HEK293 (cell line): ENCODE results near the gene KANSL1.
A peak's percentile ranks its signal among the peaks of the same experiment; 100 is the strongest.

ENCODE experiments used
- CTCF ChIA-PET: fragments of 350-600 bp; formaldehyde crosslinking; extraction: SDS; loops from one replicate; lab custom pipeline; 2021; ENCODE audit warnings: antibody characterized with exemption; lab: Yijun Ruan, JAX
- POLR2A ChIA-PET: fragments of 300-600 bp; formaldehyde crosslinking; extraction: SDS; loops from one replicate; lab custom pipeline; 2020; ENCODE audit warnings: antibody characterized with exemption, inconsistent platforms; lab: Yijun Ruan, JAX
- H3K27ac ChIP-seq: fragments of 200-500 bp; sonication (Bioruptor generic); 2 replicates; pipeline ENCODE4 v1.5.1; 2014; ENCODE audit warnings: low read depth, low read length, control low read depth, inconsistent platforms; ENCODE audit errors: extremely low read depth
- H3K36me3 ChIP-seq, 2 experiments: fragments of 200-500 bp in 1 of 2; sonication (Bioruptor generic) in 1 of 2; 1 replicate in 1 of 2; 2 replicates in 1 of 2; pipeline ENCODE4 v1.5.1; 2014 to 2017; ENCODE audit warnings: inconsistent platforms in 2 of 2, low read length in 2 of 2; ENCODE audit not compliant: control insufficient read depth in 2 of 2, insufficient read depth in 1 of 2
- H3K4me1 ChIP-seq: fragments of 200-500 bp; sonication (Bioruptor generic); 2 replicates; pipeline ENCODE4 v1.5.1; 2014; ENCODE audit warnings: mild to moderate bottlenecking, low read length, inconsistent platforms; ENCODE audit not compliant: control insufficient read depth, insufficient read depth
- H3K4me3 ChIP-seq: 2 replicates; pipeline ENCODE4 v1.5.1; 2011; ENCODE audit warnings: low read depth, mild to moderate bottlenecking, control low read depth, low read length, moderate library complexity
- H3K9me3 ChIP-seq: fragments of 200-500 bp; sonication (Bioruptor generic); 2 replicates; pipeline ENCODE4 v1.5.1; 2014; ENCODE audit warnings: low read depth, low read length, inconsistent platforms; ENCODE audit not compliant: control insufficient read depth, insufficient read depth
- IKZF3 ChIP-seq: fragments of 450-650 bp; IDR thresholded peaks from 2 replicates; pipeline ENCODE4 v1.5.0; 2018; ENCODE audit warnings: missing biosample characterization, mild to moderate bottlenecking, missing genetic modification characterization, moderate library complexity
- MZF1 ChIP-seq: fragments of 450-650 bp; formaldehyde crosslinking; IDR thresholded peaks from 2 replicates; pipeline ENCODE4 v1.5.1; 2017; ENCODE audit warnings: missing biosample characterization, missing genetic modification characterization, borderline replicate concordance
- SCRT1 ChIP-seq: fragments of 450-650 bp; formaldehyde crosslinking; IDR thresholded peaks from 2 replicates; pipeline ENCODE4 v1.5.1; 2016; ENCODE audit warnings: missing biosample characterization, missing genetic modification characterization, borderline replicate concordance
- SP3 ChIP-seq: fragments of 450-650 bp; formaldehyde crosslinking; IDR thresholded peaks from 2 replicates; pipeline ENCODE4 v1.5.1; 2016; ENCODE audit warnings: missing biosample characterization, missing genetic modification characterization
- ZBTB17 ChIP-seq: fragments of 450-650 bp; formaldehyde crosslinking; IDR thresholded peaks from 2 replicates; pipeline ENCODE4 v1.5.1; 2016; ENCODE audit warnings: missing biosample characterization, missing genetic modification characterization
- ZBTB20 ChIP-seq: fragments of 450-650 bp; formaldehyde crosslinking; IDR thresholded peaks from 2 replicates; pipeline ENCODE4 v1.5.1; 2016; ENCODE audit warnings: missing biosample characterization, missing genetic modification characterization
- ZBTB7A ChIP-seq: fragments of 450-650 bp; formaldehyde crosslinking; IDR thresholded peaks from 2 replicates; pipeline ENCODE4 v1.5.1; 2016; ENCODE audit warnings: low read depth, missing biosample characterization, missing genetic modification characterization
- ZFHX2 ChIP-seq: fragments of 450-650 bp; formaldehyde crosslinking; conservative IDR thresholded peaks from 2 replicates; pipeline ENCODE4 v1.5.1; 2016; ENCODE audit warnings: missing biosample characterization, missing genetic modification characterization
- ZNF112 ChIP-seq: fragments of 450-650 bp; formaldehyde crosslinking; IDR thresholded peaks from 2 replicates; pipeline ENCODE4 v1.5.0; 2017; ENCODE audit warnings: missing biosample characterization, missing genetic modification characterization
- ZNF23 ChIP-seq: fragments of 450-650 bp; formaldehyde crosslinking; IDR thresholded peaks from 2 replicates; pipeline ENCODE4 v1.5.1; 2016; ENCODE audit warnings: missing biosample characterization, missing genetic modification characterization, borderline replicate concordance
- ZNF274 ChIP-seq, 2 experiments: fragments of 200-500 bp in 1 of 2; fragments of 450-650 bp in 1 of 2; sonication (Bioruptor generic) in 1 of 2; formaldehyde crosslinking in 1 of 2; IDR thresholded peaks; 2 replicates each; pipeline versions ENCODE4 v1.5.1 to v1.6.1; 2014 to 2016; ENCODE audit warnings: borderline replicate concordance in 1 of 2, inconsistent platforms in 1 of 2, low read length in 1 of 2, missing biosample characterization in 1 of 2, missing genetic modification characterization in 1 of 2
- ZNF311 ChIP-seq: fragments of 450-650 bp; formaldehyde crosslinking; IDR thresholded peaks from 2 replicates; pipeline ENCODE4 v1.5.1; 2017; ENCODE audit warnings: missing biosample characterization, missing genetic modification characterization, borderline replicate concordance
- ZNF529 ChIP-seq: fragments of 450-650 bp; formaldehyde crosslinking; IDR thresholded peaks from 2 replicates; pipeline ENCODE4 v1.5.1; 2017; ENCODE audit warnings: missing genetic modification characterization, missing biosample characterization; ENCODE audit not compliant: insufficient replicate concordance
- ZNF610 ChIP-seq: fragments of 450-650 bp; formaldehyde crosslinking; IDR thresholded peaks from 2 replicates; pipeline ENCODE4 v1.5.1; 2016; ENCODE audit warnings: missing biosample characterization, missing genetic modification characterization, borderline replicate concordance
- ZNF626 ChIP-seq: fragments of 450-650 bp; sonication (Bioruptor Pico); formaldehyde crosslinking; IDR thresholded peaks from 2 replicates; pipeline ENCODE4 v1.5.1; 2018; ENCODE audit warnings: missing biosample characterization, missing genetic modification characterization, inconsistent platforms
- ZNF639 ChIP-seq: fragments of 450-650 bp; formaldehyde crosslinking; IDR thresholded peaks from 2 replicates; pipeline ENCODE4 v1.5.1; 2016; ENCODE audit warnings: missing biosample characterization, missing genetic modification characterization
- TF ChIP-seq, protein P1 (sequence below): fragments of 450-650 bp; formaldehyde crosslinking; conservative IDR thresholded peaks from 2 replicates; pipeline ENCODE4 v1.5.1; 2016; ENCODE audit warnings: low read depth, missing biosample characterization, missing genetic modification characterization
- TF ChIP-seq, protein P2 (sequence below): fragments of 450-650 bp; formaldehyde crosslinking; IDR thresholded peaks from 2 replicates; pipeline ENCODE4 v1.5.1; 2016; ENCODE audit warnings: missing biosample characterization, missing genetic modification characterization

The KANSL1 gene

DNA sequence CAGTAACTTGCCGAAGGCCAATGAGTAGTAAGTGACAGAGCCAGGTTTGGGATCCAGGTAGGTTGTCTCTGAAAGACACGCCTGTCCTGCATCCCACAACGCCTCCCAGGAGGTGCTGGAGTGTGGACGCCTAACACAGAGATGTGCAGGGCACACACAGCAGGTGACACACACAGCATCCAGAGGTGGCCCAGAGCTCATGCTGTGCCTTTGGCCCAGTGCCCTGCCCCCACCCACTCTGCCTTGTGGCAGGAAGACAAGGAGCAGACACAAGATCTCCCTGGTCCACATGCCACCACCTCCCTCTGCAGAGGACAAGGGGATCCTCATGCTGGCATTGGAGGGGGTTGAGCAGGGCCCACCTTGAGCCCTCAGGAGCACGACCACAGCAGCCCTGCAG lies 208.9 kb downstream of the KANSL1 start (continued):
- TF ChIP-seq, protein P1, sequence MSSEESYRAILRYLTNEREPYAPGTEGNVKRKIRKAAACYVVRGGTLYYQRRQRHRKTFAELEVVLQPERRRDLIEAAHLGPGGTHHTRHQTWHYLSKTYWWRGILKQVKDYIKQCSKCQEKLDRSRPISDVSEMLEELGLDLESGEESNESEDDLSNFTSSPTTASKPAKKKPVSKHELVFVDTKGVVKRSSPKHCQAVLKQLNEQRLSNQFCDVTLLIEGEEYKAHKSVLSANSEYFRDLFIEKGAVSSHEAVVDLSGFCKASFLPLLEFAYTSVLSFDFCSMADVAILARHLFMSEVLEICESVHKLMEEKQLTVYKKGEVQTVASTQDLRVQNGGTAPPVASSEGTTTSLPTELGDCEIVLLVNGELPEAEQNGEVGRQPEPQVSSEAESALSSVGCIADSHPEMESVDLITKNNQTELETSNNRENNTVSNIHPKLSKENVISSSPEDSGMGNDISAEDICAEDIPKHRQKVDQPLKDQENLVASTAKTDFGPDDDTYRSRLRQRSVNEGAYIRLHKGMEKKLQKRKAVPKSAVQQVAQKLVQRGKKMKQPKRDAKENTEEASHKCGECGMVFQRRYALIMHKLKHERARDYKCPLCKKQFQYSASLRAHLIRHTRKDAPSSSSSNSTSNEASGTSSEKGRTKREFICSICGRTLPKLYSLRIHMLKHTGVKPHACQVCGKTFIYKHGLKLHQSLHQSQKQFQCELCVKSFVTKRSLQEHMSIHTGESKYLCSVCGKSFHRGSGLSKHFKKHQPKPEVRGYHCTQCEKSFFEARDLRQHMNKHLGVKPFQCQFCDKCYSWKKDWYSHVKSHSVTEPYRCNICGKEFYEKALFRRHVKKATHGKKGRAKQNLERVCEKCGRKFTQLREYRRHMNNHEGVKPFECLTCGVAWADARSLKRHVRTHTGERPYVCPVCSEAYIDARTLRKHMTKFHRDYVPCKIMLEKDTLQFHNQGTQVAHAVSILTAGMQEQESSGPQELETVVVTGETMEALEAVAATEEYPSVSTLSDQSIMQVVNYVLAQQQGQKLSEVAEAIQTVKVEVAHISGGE (tag by site-specific recombination): no peak
- 0 out of 2 replicates have a peak, but pooled peaks have one; percentile 19 for TF ChIP-seq ZFHX2 (tag by site-specific recombination)
- TF ChIP-seq IKZF3 (tag by site-specific recombination): no peak
- no peak for TF ChIP-seq ZNF639 (tag by site-specific recombination)
- TF ChIP-seq, protein P2, sequence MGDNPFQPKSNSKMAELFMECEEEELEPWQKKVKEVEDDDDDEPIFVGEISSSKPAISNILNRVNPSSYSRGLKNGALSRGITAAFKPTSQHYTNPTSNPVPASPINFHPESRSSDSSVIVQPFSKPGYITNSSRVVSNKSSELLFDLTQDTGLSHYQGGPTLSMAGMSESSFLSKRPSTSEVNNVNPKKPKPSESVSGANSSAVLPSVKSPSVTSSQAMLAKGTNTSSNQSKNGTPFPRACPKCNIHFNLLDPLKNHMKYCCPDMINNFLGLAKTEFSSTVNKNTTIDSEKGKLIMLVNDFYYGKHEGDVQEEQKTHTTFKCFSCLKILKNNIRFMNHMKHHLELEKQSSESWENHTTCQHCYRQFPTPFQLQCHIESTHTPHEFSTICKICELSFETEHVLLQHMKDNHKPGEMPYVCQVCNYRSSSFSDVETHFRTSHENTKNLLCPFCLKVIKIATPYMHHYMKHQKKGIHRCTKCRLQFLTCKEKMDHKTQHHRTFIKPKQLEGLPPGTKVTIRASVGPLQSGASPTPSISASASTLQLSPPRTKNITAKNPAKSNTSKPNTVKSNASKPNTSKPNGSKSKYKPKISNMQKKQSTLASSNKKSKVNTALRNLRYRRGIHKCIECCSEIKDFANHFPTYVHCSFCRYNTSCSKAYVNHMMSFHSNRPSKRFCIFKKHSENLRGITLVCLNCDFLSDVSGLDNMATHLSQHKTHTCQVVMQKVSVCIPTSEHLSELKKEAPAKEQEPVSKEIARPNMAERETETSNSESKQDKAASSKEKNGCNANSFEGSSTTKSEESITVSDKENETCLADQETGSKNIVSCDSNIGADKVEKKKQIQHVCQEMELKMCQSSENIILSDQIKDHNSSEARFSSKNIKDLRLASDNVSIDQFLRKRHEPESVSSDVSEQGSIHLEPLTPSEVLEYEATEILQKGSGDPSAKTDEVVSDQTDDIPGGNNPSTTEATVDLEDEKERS (tag by site-specific recombination): no peak

DNA sequence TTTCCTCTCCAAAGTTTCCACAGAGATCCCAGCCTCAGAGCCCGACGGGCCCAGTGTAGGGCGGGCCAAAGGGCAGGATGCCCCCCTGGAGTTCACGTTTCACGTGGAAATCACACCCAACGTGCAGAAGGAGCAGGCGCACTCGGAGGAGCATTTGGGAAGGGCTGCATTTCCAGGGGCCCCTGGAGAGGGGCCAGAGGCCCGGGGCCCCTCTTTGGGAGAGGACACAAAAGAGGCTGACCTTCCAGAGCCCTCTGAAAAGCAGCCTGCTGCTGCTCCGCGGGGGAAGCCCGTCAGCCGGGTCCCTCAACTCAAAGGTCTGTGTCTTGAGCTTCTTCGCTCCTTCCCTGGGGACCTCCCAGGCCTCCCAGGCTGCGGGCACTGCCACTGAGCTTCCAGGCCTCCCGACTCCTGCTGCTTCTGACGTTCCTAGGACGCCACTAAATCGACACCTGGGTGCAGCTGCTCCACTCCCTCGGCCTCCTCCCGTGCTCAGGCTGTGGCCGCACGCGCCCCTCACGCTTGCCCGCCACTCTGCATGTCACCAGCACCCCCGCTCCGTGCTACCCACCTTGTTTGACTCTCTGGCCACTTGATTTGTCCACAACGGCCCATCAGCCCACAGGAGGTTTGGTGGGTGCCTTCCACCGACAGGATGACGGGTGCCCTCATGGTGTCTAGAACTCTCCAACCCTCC lies 209.5 kb downstream of the KANSL1 start:
- CTCF ChIA-PET: no interaction called here
- no peaks in the 10 kb centered on the region for H3K9me3 ChIP-seq
- no peaks in the 10 kb centered on the region for H3K36me3 ChIP-seq
- no peak overlapping the region for H3K4me3 ChIP-seq
- no peaks in the 10 kb centered on the region for H3K4me1 ChIP-seq
- POLR2A ChIA-PET: no interaction called here
- H3K27ac ChIP-seq: no peak overlapping the region
- TF ChIP-seq ZNF626 (tag by site-specific recombination) (no peak), ZBTB7A (tag by site-specific recombination) (no peak), ZNF274 (IDR thresholded peaks at IDR 0.05; ENCODE audit: low read length) (no peak), ZNF274 (tag by site-specific recombination; IDR thresholded peaks at IDR 0.05; ENCODE audit: borderline replicate concordance) (no peak), ZNF529 (tag by site-specific recombination) (no peak), SP3 (tag by site-specific recombination) (no peak)
- TF ChIP-seq, all 188 proteins: peak for 0

DNA sequence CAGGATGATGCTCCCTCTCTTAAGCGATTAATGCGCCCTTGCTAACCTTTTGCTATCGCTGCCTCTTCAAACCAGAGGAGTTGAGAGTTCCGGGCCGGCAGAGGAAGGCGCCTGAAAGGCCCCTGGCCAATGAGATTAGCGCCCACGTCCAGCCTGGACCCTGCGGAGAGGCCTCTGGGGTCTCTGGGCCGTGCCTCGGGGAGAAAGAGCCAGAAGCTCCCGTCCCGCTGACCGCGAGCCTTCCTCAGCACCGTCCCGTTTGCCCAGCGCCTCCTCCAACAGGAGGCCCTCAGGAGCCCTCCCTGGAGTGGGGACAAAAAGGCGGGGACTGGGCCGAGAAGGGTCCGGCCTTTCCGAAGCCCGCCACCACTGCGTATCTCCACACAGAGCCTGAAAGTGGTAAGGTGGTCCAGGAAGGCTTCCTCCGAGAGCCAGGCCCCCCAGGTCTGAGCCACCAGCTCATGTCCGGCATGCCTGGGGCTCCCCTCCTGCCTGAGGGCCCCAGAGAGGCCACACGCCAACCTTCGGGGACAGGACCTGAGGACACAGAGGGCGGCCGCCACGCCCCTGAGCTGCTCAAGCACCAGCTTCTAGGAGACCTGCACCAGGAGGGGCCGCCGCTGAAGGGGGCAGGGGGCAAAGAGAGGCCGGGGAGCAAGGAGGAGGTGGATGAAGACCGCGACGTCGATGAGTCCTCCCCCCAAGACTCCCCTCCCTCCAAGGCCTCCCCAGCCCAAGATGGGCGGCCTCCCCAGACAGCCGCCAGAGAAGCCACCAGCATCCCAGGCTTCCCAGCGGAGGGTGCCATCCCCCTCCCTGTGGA lies 210.2 kb downstream of the KANSL1 start:
- H3K27ac ChIP-seq: no peak overlapping the region
- no peaks in the 10 kb centered on the region for H3K4me1 ChIP-seq
- no peaks in the 10 kb centered on the region for H3K36me3 ChIP-seq
- H3K4me3 ChIP-seq: no peak overlapping the region
- ChIA-PET CTCF (no interaction called here), POLR2A (no interaction called here)
- no peaks in the 10 kb centered on the region for H3K9me3 ChIP-seq
- TF ChIP-seq ZNF626 (tag by site-specific recombination): no peak
- no peak for TF ChIP-seq MZF1 (tag by site-specific recombination)
- TF ChIP-seq, protein P1 (tag by site-specific recombination): no peak
- no peak for TF ChIP-seq ZNF23 (tag by site-specific recombination)
- no peak for TF ChIP-seq ZBTB17 (tag by site-specific recombination)
- TF ChIP-seq ZNF311 (tag by site-specific recombination): no peak
- TF ChIP-seq IKZF3 (tag by site-specific recombination): no peak
- no peak for TF ChIP-seq ZBTB20 (tag by site-specific recombination)
- no peak for TF ChIP-seq ZNF112 (tag by site-specific recombination)
- no peak for TF ChIP-seq ZNF610 (tag by site-specific recombination)
- no peak for TF ChIP-seq SCRT1 (tag by site-specific recombination)
